A549 treated with DMSO at 1 μM for 4 hours (cell line): Measurements from ENCODE around the gene ZCCHC12. TPM values are rescaled to one million over a fixed set of nuclear protein-coding genes. Genes with fewer than 3 reads are reported as not detected.

Experiments used
- total RNA-seq: library from RNA; stranded (reverse); fragments of 200-300 nt; extraction: Qiagen RNA extraction; gene quantifications from 5 replicates; pipeline ENCODE4 v1.2.3, GENCODE V29; 2022; ENCODE audit warnings: low read depth

ZCCHC12 gene
- total RNA-seq: 0.12 to 0.17 TPM (median 0.15 TPM) in 4 of 5 replicates, not detected in the other

DNA sequence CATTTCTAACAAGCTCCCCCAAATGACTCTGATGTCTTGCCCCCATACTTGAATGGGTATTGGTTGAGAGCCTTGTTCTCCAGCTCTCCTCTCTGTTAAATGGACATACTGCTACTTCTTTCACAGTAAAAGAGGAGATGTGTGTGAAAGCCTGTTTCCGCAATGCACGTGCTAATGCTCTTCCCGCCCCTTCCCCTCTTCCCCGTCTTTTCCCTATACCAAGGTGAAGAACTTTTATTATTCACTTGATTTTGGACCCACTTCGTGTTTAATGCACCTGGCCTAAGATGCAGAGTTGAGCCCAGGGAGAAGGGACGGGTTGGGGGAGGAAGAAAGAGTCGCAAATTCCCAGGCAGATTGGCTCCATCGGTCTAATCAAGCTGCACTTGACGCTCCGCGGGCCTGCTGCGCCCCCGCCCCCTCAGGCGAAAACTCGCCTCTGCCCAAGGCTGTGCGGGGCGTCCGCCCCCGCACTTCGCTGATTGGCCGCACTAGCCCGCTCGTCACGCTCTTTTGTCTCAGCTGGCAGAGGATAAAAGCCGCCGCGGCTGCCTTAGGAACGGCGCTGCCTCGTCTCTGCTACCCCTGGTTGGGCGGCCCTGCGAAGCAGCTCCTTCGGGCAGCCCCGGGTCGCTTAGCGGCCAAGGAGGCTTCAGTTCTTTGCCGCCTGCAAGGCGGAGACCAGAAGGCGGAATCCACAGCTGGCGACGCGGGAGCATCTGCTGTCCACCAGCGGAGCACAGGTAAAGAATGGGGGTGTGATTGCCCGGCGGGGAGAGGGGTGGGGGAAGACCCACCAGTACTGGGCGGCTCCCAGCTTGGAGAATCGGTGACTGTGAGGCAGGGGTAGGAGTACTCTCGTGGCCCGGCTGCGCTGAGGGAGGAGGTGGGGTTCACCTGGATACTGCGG lies at the start of gene ZCCHC12:
Gene ZCCHC12 (plus strand): TSS at position 562 of the 910 bp plus-strand sequence. CDS start 1,421 bp downstream, outside the sequence.

Other genes starting within 250 kb of the ZCCHC12 start
- gene IL13RA1, start 96.2 kb upstream of the ZCCHC12 start, total RNA-seq: 46.1 to 57.1 TPM (median 54.2 TPM) in 5 replicates
- gene LONRF3, start 150.8 kb downstream of the ZCCHC12 start, total RNA-seq: 3.2 to 4.9 TPM (median 4.2 TPM) in 5 replicates
- gene CT47C1, start 249.2 kb downstream of the ZCCHC12 start, total RNA-seq: not detected in 5 replicates